ENCODE measurements around the gene MCU. TPM values are rescaled to one million over a fixed set of nuclear protein-coding genes. Genes with fewer than 3 reads are reported as not detected.

Gene MCU
- total and polyA plus RNA-seq, 2 experiments from 2014 or later: 31.6 to 41.7 TPM

- no peak overlapping the region for H3K27ac ChIP-seq
- H3K9me2 ChIP-seq (replicated peaks; ENCODE audit: insufficient read depth): no peaks in the 10 kb centered on the region
Measured at GRCh38 chr10:72825163-72825562, 133.2 kb downstream of the MCU start.

GRCh38 chr10:72826346-72826745 lies 134.4 kb downstream of the MCU start:
- no peak for TF ChIP-seq EZH2phosphoT487 (IDR thresholded peaks at IDR 0.05; ENCODE audit: low read depth, severe bottlenecking, unreplicated experiment)
- no peak for TF ChIP-seq EZH2 (IDR thresholded peaks at IDR 0.05; ENCODE audit: borderline replicate concordance)
- no peak for TF ChIP-seq CTCF (IDR thresholded peaks at IDR 0.05; ENCODE audit: poor library complexity)
- Histone ChIP-seq H3K9me2 (replicated peaks; ENCODE audit: insufficient read depth) (no peaks in the 10 kb centered on the region), H3K9me3 (ENCODE audit: low read depth) (no peaks in the 10 kb centered on the region), H3K27me3 (no peaks in the 10 kb centered on the region), H3K4me2 (no peak overlapping the region), H3K27ac (no peak overlapping the region), H3K4me1 (ENCODE audit: insufficient read depth) (no peaks in the 10 kb centered on the region), H3K79me2 (peaks cover 45% of the 10 kb centered on the region), H3K36me3 (replicated peaks; ENCODE audit: insufficient read depth, low read depth) (no peaks in the 10 kb centered on the region), H2AFZ (no peak overlapping the region), H3K4me3 (no peak overlapping the region), H4K20me1 (ENCODE audit: insufficient read depth, poor library complexity, severe bottlenecking) (no peaks in the 10 kb centered on the region)
- DNase-seq (ENCODE audit: low spot score): no peak

More at GRCh38 chr10:72825163-72825562, 133.2 kb downstream of the MCU start:
- Histone ChIP-seq H3K79me2 (peaks cover 40% of the 10 kb centered on the region), H3K27me3 (no peaks in the 10 kb centered on the region), H3K4me2 (no peak overlapping the region), H2AFZ (no peak overlapping the region), H3K36me3 (replicated peaks; ENCODE audit: insufficient read depth, low read depth) (no peaks in the 10 kb centered on the region), H4K20me1 (ENCODE audit: insufficient read depth, poor library complexity, severe bottlenecking) (no peaks in the 10 kb centered on the region), H3K4me3 (no peak overlapping the region), H3K4me1 (ENCODE audit: insufficient read depth) (no peaks in the 10 kb centered on the region), H3K9me3 (ENCODE audit: low read depth) (no peaks in the 10 kb centered on the region)
- TF ChIP-seq EZH2 (IDR thresholded peaks at IDR 0.05; ENCODE audit: borderline replicate concordance): no peak
- TF ChIP-seq EZH2phosphoT487 (IDR thresholded peaks at IDR 0.05; ENCODE audit: low read depth, severe bottlenecking, unreplicated experiment): no peak
- TF ChIP-seq CTCF (IDR thresholded peaks at IDR 0.05; ENCODE audit: poor library complexity): no peak
- DNase-seq (ENCODE audit: low spot score): no peak

GRCh38 chr10:72828294-72828693 lies 136.4 kb downstream of the MCU start:
- no peaks in the 10 kb centered on the region for H3K36me3 ChIP-seq (replicated peaks; ENCODE audit: insufficient read depth, low read depth)
- H3K9me2 ChIP-seq (replicated peaks; ENCODE audit: insufficient read depth): no peaks in the 10 kb centered on the region
- no peak overlapping the region for H2AFZ ChIP-seq
- H3K27ac ChIP-seq: no peak overlapping the region
- no peaks in the 10 kb centered on the region for H3K27me3 ChIP-seq
- H3K4me3 ChIP-seq: no peak overlapping the region
- TF ChIP-seq EZH2phosphoT487 (IDR thresholded peaks at IDR 0.05; ENCODE audit: low read depth, severe bottlenecking, unreplicated experiment) (no peak), CTCF (IDR thresholded peaks at IDR 0.05; ENCODE audit: poor library complexity) (no peak), EZH2 (IDR thresholded peaks at IDR 0.05; ENCODE audit: borderline replicate concordance) (no peak)
- no peak overlapping the region for H3K4me2 ChIP-seq
- H3K79me2 ChIP-seq: peaks cover 38% of the 10 kb centered on the region
- H3K4me1 ChIP-seq (ENCODE audit: insufficient read depth): peaks cover 5% of the 10 kb centered on the region
- no peak for DNase-seq (ENCODE audit: low spot score)
- H4K20me1 ChIP-seq (ENCODE audit: insufficient read depth, poor library complexity, severe bottlenecking): no peaks in the 10 kb centered on the region
- no peaks in the 10 kb centered on the region for H3K9me3 ChIP-seq (ENCODE audit: low read depth)

- 79% methylated on average over 2 of the region's 2 CpGs for WGBS (ENCODE audit: low lambda C conversion rate, missing lambda C conversion rate)
Measured at GRCh38 chr10:72830625-72831024, 138.7 kb downstream of the MCU start.

More at GRCh38 chr10:72830625-72831024, 138.7 kb downstream of the MCU start:
- Histone ChIP-seq H3K4me2 (no peak overlapping the region), H3K79me2 (peaks cover 32% of the 10 kb centered on the region), H3K27me3 (no peaks in the 10 kb centered on the region), H3K9me2 (replicated peaks; ENCODE audit: insufficient read depth) (no peaks in the 10 kb centered on the region), H3K9me3 (ENCODE audit: low read depth) (no peaks in the 10 kb centered on the region), H3K4me1 (ENCODE audit: insufficient read depth) (peaks cover 5% of the 10 kb centered on the region), H3K4me3 (no peak overlapping the region), H2AFZ (no peak overlapping the region), H4K20me1 (ENCODE audit: insufficient read depth, poor library complexity, severe bottlenecking) (no peaks in the 10 kb centered on the region), H3K27ac (no peak overlapping the region), H3K36me3 (replicated peaks; ENCODE audit: insufficient read depth, low read depth) (no peaks in the 10 kb centered on the region)
- no peak for TF ChIP-seq EZH2 (IDR thresholded peaks at IDR 0.05; ENCODE audit: borderline replicate concordance)
- TF ChIP-seq EZH2phosphoT487 (IDR thresholded peaks at IDR 0.05; ENCODE audit: low read depth, severe bottlenecking, unreplicated experiment): no peak
- no peak for TF ChIP-seq CTCF (IDR thresholded peaks at IDR 0.05; ENCODE audit: poor library complexity)
- DNase-seq (ENCODE audit: low spot score): no peak
